AG04450 (cell line): Measurements from ENCODE around the gene GP2. TPM values are rescaled to one million over a fixed set of nuclear protein-coding genes. Genes with fewer than 3 reads are reported as not detected.
"Not testable (repeated sequence)": the region's sequence is repeated elsewhere in the genome, so short reads cannot be mapped to it uniquely, and the experiment has no call there.

Experiments used
- CTCF ChIA-PET: fragments of 300-600, 350-600 bp; formaldehyde crosslinking; extraction: SDS; loops from one replicate; lab custom pipeline; 2022; ENCODE audit warnings: antibody characterized with exemption, inconsistent platforms; lab: Charles Lee
- POLR2A ChIA-PET: fragments of 350-600 bp; formaldehyde crosslinking; extraction: SDS; loops from one replicate; lab custom pipeline; 2021; ENCODE audit warnings: antibody characterized with exemption, inconsistent platforms; lab: Yijun Ruan, JAX
- DNase-seq: peaks from one replicate; pipeline ENCODE4 v3.0.0-alpha.2; 2011; ENCODE audit warnings: low read depth, low spot score
- H3K27ac ChIP-seq: one replicate; pipeline ENCODE4 v1.5.1; 2012; ENCODE audit warnings: low read depth, low read length, control low read depth
- H3K27me3 ChIP-seq: one replicate; pipeline ENCODE4 v1.6.0; 2012; ENCODE audit warnings: low read length; ENCODE audit not compliant: control insufficient read depth, insufficient read depth
- H3K4me3 ChIP-seq: 2 replicates; pipeline ENCODE4 v1.5.1; 2011; ENCODE audit warnings: mild to moderate bottlenecking, low read depth, low read length, control low read depth
- H3K9me3 ChIP-seq: 2 replicates; pipeline ENCODE4 v1.5.1; 2012; ENCODE audit warnings: low read length; ENCODE audit not compliant: control insufficient read depth, insufficient read depth
- polyA plus RNA-seq: library from polyadenylated mRNA; depleted of rRNA; stranded (reverse); fragments of >200 nt; gene quantifications from 2 replicates; pipeline ENCODE4 v1.2.3, GENCODE V29; 2011
- TF ChIP-seq, protein P1 (sequence below): IDR thresholded peaks from 2 replicates; pipeline ENCODE4 v1.5.1; 2011; ENCODE audit warnings: low read depth, low read length, control low read depth, inconsistent platforms

The GP2 gene
- polyA plus RNA-seq, 1 experiment: not detected

DNA sequence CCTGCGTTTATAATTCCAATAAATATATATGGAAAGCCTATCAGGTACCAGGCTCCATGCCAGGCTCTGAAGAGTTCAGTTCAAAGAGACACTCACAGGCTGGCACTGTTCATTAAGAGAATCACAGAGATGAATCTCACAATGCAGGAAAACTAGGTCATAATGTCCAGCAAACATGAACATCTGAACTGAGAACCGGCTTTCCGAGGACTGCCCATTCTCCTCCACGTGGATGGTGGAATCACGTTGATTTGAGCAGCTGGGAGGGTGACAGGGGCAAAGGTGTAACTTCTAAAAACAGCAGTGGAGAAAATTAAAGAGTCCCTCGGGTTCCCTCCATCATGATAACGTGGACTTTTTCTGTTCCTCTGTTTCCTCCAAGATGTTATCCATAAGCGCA is 10.2 kb downstream of the GP2 start:
- H3K4me3 ChIP-seq: no peak overlapping the region
- CTCF ChIA-PET: no interaction called here
- no peak overlapping the region for H3K27ac ChIP-seq
- DNase-seq: no peak
- H3K27me3 ChIP-seq: no peaks in the 10 kb centered on the region
- no peaks in the 10 kb centered on the region; the same call in 1 of the 2 replicates for H3K9me3 ChIP-seq
- POLR2A ChIA-PET: no interaction called here
- TF ChIP-seq, protein P1, sequence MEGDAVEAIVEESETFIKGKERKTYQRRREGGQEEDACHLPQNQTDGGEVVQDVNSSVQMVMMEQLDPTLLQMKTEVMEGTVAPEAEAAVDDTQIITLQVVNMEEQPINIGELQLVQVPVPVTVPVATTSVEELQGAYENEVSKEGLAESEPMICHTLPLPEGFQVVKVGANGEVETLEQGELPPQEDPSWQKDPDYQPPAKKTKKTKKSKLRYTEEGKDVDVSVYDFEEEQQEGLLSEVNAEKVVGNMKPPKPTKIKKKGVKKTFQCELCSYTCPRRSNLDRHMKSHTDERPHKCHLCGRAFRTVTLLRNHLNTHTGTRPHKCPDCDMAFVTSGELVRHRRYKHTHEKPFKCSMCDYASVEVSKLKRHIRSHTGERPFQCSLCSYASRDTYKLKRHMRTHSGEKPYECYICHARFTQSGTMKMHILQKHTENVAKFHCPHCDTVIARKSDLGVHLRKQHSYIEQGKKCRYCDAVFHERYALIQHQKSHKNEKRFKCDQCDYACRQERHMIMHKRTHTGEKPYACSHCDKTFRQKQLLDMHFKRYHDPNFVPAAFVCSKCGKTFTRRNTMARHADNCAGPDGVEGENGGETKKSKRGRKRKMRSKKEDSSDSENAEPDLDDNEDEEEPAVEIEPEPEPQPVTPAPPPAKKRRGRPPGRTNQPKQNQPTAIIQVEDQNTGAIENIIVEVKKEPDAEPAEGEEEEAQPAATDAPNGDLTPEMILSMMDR: no peak

DNA sequence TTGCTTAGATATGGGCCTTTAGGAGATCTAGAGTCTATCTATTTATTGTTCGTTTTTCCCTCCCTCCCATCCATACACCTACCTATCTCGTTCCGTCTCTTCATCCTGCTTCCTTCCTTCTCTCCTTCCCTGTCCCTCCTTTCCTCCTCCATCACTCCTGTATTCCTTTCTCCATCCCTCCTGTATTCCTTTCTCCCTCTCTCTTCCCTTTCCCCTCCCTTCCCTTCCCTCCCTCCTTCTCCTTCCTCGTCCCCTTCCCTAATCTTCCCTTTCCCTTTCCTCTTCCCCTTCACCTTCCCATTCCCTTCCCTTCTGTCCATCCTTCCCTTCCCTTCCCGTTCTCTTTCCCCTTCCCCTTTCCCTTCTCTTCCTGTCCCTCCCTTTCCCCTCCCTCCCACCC is 10.6 kb downstream of the GP2 start:
- TF ChIP-seq, protein P1: no peak
- CTCF ChIA-PET: no interaction called here
- H3K27me3 ChIP-seq: no peaks in the 10 kb centered on the region
- POLR2A ChIA-PET: no interaction called here
- DNase-seq: no peak
- H3K27ac ChIP-seq: no peak overlapping the region
- H3K4me3 ChIP-seq: no peak overlapping the region
- no peaks in the 10 kb centered on the region; the same call in 1 of the 2 replicates for H3K9me3 ChIP-seq

DNA sequence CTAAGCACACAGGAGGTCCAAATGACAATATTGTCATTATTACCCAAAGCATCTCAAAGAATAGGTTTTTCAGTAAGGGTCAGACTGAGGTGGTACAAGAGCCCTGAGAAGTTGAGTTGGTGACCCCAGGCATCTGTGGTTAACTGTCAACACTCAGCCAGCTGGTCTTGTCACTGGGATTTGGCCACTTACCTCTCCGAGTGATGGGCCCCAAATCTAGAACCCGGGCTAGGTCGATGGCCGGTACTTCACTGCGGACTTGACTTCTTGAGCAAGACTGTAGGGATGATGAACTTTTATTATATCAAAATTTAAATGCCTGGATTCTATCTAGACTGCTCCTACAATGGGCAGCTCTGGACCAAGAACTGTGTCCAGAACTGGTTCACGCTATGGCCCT is 11.5 kb downstream of the GP2 start:
- TF ChIP-seq, protein P1: no peak
- Histone ChIP-seq H3K27me3 (no peaks in the 10 kb centered on the region), H3K27ac (no peak overlapping the region), H3K4me3 (no peak overlapping the region), H3K9me3 (no peaks in the 10 kb centered on the region)
- DNase-seq: no peak
- ChIA-PET POLR2A (no interaction called here), CTCF (no interaction called here)

DNA sequence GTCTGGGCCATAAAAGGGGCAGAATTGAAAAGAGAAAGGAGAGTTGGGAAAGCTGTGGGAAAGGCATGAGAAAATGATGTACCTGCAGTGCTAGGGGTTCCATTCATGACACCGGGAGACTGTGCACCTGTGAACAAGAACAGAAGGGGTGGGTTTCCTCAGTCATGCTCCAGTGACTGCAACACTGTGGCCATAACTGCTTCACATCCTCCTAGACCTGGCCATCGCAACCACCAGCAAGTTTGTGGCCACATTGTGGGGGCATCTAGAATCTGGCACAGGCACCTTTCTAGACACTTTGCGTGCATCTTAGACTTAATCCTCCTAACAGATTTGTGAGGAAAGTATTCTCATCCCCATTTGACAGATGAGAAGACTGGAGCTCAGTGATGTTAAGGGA is 12.7 kb downstream of the GP2 start:
- no peak overlapping the region for H3K4me3 ChIP-seq
- H3K9me3 ChIP-seq: no peaks in the 10 kb centered on the region
- H3K27ac ChIP-seq: no peak overlapping the region
- DNase-seq: no peak
- no peaks in the 10 kb centered on the region for H3K27me3 ChIP-seq
- TF ChIP-seq, protein P1: no peak
- ChIA-PET POLR2A (no interaction called here), CTCF (no interaction called here)

DNA sequence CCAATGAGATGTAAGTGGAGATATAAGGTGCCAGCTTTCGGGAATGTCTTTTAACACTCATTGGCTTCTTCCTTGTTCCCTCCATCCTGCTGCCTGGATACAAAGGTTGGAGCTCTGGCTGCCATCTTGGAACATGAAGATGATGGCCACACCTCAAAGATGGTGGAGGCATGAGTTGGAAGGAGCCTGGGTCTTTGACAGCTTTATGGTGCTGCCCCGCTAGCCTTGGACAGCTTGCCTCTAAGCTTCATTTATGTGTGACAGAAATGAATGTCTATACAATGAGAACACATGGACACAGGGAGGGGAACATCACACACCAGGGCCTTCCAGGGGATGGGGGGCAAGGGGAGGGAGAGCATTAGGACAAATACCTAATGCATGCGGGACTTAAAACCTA is 13.6 kb downstream of the GP2 start:
- Histone ChIP-seq H3K4me3 (no peak overlapping the region), H3K27me3 (no peaks in the 10 kb centered on the region), H3K27ac (no peak overlapping the region), H3K9me3 (no peaks in the 10 kb centered on the region)
- POLR2A ChIA-PET: no interaction called here
- CTCF ChIA-PET: interaction anchor here (0.6 to 0.9 kb wide), 2 partner anchors 13 to 415 kb away, joined by 3 to 5 read pairs; no protein-coding TSS in a partner anchor
- DNase-seq: no peak
- TF ChIP-seq, protein P1: no peak

DNA sequence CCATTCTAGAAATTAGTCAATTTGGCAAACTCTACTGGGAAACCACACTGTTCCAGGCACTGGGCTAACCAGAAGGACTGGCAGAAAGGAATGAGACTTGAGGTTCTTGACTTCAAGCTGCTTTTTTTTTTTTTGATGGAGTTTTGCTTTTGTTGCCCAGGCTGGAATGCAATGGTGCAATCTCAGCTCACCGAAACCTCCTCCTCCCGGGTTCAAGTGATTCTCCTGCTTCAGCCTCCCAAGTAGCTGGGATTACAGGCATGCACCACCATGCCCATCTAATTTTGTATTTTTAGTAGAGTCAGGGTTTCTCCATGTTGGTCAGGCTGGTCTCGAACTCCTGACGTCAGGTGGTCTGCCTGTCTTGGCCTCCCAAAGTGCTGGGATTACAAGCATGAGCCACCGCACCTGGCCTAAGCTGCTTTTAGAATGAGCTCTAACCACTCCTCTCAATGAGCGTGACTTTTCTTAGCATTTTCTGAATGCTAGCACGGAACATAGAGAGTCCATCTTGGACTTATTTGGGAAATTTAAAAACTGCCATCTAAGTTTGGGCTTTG is 14.7 kb downstream of the GP2 start:
- POLR2A ChIA-PET, H3K9me3 ChIP-seq, DNase-seq, H3K27ac ChIP-seq, CTCF ChIA-PET, H3K4me3 ChIP-seq, H3K27me3 ChIP-seq: not testable (repeated sequence)
